ENCODE measurements around the gene TCTN1.
"Not testable (repeated sequence)": the region's sequence is repeated elsewhere in the genome, so short reads cannot be mapped to it uniquely, and the experiment has no call there.

GRCh38 chr12:110569838-110570237 lies 44.1 kb upstream of the TCTN1 start:
- TF ChIP-seq, protein P1, sequence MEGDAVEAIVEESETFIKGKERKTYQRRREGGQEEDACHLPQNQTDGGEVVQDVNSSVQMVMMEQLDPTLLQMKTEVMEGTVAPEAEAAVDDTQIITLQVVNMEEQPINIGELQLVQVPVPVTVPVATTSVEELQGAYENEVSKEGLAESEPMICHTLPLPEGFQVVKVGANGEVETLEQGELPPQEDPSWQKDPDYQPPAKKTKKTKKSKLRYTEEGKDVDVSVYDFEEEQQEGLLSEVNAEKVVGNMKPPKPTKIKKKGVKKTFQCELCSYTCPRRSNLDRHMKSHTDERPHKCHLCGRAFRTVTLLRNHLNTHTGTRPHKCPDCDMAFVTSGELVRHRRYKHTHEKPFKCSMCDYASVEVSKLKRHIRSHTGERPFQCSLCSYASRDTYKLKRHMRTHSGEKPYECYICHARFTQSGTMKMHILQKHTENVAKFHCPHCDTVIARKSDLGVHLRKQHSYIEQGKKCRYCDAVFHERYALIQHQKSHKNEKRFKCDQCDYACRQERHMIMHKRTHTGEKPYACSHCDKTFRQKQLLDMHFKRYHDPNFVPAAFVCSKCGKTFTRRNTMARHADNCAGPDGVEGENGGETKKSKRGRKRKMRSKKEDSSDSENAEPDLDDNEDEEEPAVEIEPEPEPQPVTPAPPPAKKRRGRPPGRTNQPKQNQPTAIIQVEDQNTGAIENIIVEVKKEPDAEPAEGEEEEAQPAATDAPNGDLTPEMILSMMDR (conservative IDR thresholded peaks at IDR 0.05): not testable (repeated sequence)
- TF ChIP-seq EZH2 (IDR thresholded peaks at IDR 0.05; ENCODE audit: low read depth): not testable (repeated sequence)

Data from PC-9 (cell line).